CD4-positive, alpha-beta memory T cell (primary cell): Measurements from ENCODE around the gene TGFB2. TPM values are rescaled to one million over a fixed set of nuclear protein-coding genes. Genes with fewer than 3 reads are reported as not detected.

ENCODE experiments used
- CTCF ChIA-PET: fragments of 350-600 bp; sonication (Branson Sonifier 250); formaldehyde crosslinking; loops from one replicate; lab custom pipeline; 2021; ENCODE audit warnings: inconsistent platforms; ENCODE audit not compliant: partially characterized antibody; lab: Charles Lee
- POLR2A ChIA-PET: fragments of 350-600 bp; sonication (Branson Sonifier 250); formaldehyde crosslinking; loops from one replicate; lab custom pipeline; 2021; ENCODE audit not compliant: partially characterized antibody; lab: Charles Lee
- DNase-seq, 5 donors: peaks; one replicate each; pipeline versions ENCODE4 v3.0.0 to v3.0.0-alpha.2; 2020 to 2022; ENCODE audit warnings: mixed read lengths in 1 of 5
- H3K27ac ChIP-seq: one replicate; pipeline ENCODE4 v1.7.0; 2013; ENCODE audit warnings: low read depth, low read length
- H3K27me3 ChIP-seq: 2 replicates; pipeline ENCODE4 v1.7.0; 2013; ENCODE audit warnings: mild to moderate bottlenecking, low read length, moderate library complexity; ENCODE audit not compliant: insufficient read depth
- H3K36me3 ChIP-seq: 2 replicates; pipeline ENCODE4 v1.7.0; 2013; ENCODE audit warnings: mild to moderate bottlenecking, low read length, moderate library complexity; ENCODE audit not compliant: insufficient read depth
- H3K4me1 ChIP-seq: 2 replicates; pipeline ENCODE4 v1.7.0; 2013; ENCODE audit warnings: mild to moderate bottlenecking, low read length, moderate library complexity; ENCODE audit not compliant: insufficient read depth
- H3K4me3 ChIP-seq, 2 donors: one replicate each; pipeline ENCODE4 v1.7.0; 2013; ENCODE audit warnings: low read length in 2 of 2, mild to moderate bottlenecking in 1 of 2
- H3K9me3 ChIP-seq, 2 donors: one replicate each; pipeline ENCODE4 v1.7.0; 2013; ENCODE audit warnings: low read length in 2 of 2, control low read depth in 1 of 2; ENCODE audit not compliant: control insufficient read depth in 1 of 2
- H3K27ac Mint-ChIP-seq, 7 donors: one replicate each; pipeline ENCODE4 v1.8.0; 2020 to 2021; ENCODE audit warnings: mixed read lengths in 7 of 7, mild to moderate bottlenecking in 6 of 7, inconsistent platforms in 3 of 7, moderate library complexity in 3 of 7
- H3K27me3 Mint-ChIP-seq, 2 donors: one replicate each; pipeline ENCODE4 v1.8.0; 2020 to 2021; ENCODE audit warnings: mixed read lengths in 2 of 2
- H3K36me3 Mint-ChIP-seq, 2 donors: one replicate each; pipeline ENCODE4 v1.8.0; 2020 to 2021; ENCODE audit warnings: mixed read lengths in 2 of 2, inconsistent platforms in 1 of 2, mild to moderate bottlenecking in 1 of 2
- H3K4me1 Mint-ChIP-seq, 4 donors: one replicate each; pipeline ENCODE4 v1.8.0; 2020 to 2021; ENCODE audit warnings: mixed read lengths in 4 of 4, mild to moderate bottlenecking in 1 of 4
- H3K4me3 Mint-ChIP-seq, 8 donors: one replicate each; pipeline ENCODE4 v1.8.0; 2020 to 2021; ENCODE audit warnings: mixed read lengths in 8 of 8, mild to moderate bottlenecking in 7 of 8, moderate library complexity in 6 of 8, inconsistent platforms in 3 of 8
- H3K9me3 Mint-ChIP-seq, 8 donors: one replicate each; pipeline ENCODE4 v1.8.0; 2020 to 2021; ENCODE audit warnings: mixed read lengths in 8 of 8, mild to moderate bottlenecking in 5 of 8, inconsistent platforms in 3 of 8, moderate library complexity in 1 of 8
- intact Hi-C: fragments of 100-400 bp; cut with micrococcal nuclease; formaldehyde crosslinking; loops from one replicate; pipeline ENCODE4 v1.15.1; 2023
- polyA plus RNA-seq, 2 donors: library from polyadenylated mRNA; unstranded; fragments of 300-500 nt; fragmentation: Illumina TruSeq; gene quantifications; one replicate each; pipeline ENCODE4 v1.2.3, GENCODE V29; 2021
- total RNA-seq, 2 experiments: library from RNA; stranded (reverse); gene quantifications; one replicate each; pipeline ENCODE4 v1.2.3, GENCODE V29; 2021

TGFB2 gene
- total and polyA plus RNA-seq, 4 experiments from 2014 or later, result not detected

DNA sequence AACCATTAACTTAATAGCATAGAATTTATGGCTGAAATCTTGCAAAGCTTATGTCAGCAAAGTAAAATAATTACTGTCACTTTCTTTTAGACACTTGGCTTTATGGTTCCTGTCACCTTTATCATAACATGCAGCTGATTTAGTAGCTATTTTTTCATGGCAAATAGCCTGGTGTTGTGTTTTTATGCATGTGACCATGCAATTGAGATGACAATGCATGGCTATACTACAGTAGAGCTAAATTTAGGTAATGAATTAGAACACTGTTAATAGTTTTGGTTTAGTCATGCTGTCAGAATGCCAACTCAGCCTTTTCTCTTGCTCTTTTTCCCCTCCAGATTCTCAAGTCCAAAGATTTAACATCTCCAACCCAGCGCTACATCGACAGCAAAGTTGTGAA, 88.6 kb downstream of the TGFB2 start:
- Histone ChIP-seq H3K4me1 (no peaks in the 10 kb centered on the region), H3K27ac (no peak overlapping the region), H3K27me3 (no peaks in the 10 kb centered on the region), H3K4me3 (no peak overlapping the region), H3K36me3 (no peaks in the 10 kb centered on the region), H3K9me3 (no peaks in the 10 kb centered on the region)
- Mint-ChIP-seq H3K4me3 (no peak overlapping the region), H3K4me1 (no peaks in the 10 kb centered on the region), H3K27ac (no peak overlapping the region), H3K36me3 (no peaks in the 10 kb centered on the region), H3K27me3 (peaks cover 0 to 4% of the 10 kb centered on the region in 2 donors), H3K9me3 (peaks cover 0 to 3% (median 0%) of the 10 kb centered on the region in 8 donors)
- intact Hi-C loops, result no loop called here
- CTCF ChIA-PET, result no interaction called here
- no peak for DNase-seq
- POLR2A ChIA-PET, result no interaction called here

DNA sequence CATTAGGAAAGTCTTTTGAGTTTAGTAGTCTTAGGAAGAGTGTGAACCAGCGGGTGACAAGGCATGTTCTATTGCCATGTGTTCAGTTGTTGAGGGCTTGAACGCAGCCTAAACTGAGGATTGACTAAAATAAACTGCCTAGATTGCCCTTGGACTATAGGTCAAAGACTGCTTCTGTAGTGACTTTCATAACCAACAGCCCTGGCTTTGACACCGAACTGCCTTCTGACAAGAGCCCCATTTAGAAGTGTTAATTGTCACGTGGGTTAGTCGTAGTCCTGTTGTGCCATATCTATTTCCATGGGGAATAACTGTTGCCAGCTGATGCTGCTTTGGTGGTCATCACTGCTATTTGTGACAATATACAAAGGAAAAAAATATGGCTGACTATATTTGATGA, 90.4 kb downstream of the TGFB2 start:
- Histone ChIP-seq H3K27me3 (no peaks in the 10 kb centered on the region), H3K4me3 (no peak overlapping the region), H3K4me1 (no peaks in the 10 kb centered on the region), H3K27ac (no peak overlapping the region), H3K9me3 (no peaks in the 10 kb centered on the region), H3K36me3 (no peaks in the 10 kb centered on the region)
- H3K27ac Mint-ChIP-seq, result no peak overlapping the region
- intact Hi-C loops, result no loop called here
- peaks cover under 1 to 4% of the 10 kb centered on the region in 2 donors for H3K27me3 Mint-ChIP-seq
- H3K9me3 Mint-ChIP-seq, result peaks cover 0 to 3% (median 0%) of the 10 kb centered on the region in 8 donors
- no peak overlapping the region for H3K4me3 Mint-ChIP-seq
- DNase-seq, result no peak
- ChIA-PET CTCF (no interaction called here), POLR2A (no interaction called here)
- H3K4me1 Mint-ChIP-seq, result no peaks in the 10 kb centered on the region
- no peaks in the 10 kb centered on the region for H3K36me3 Mint-ChIP-seq

DNA sequence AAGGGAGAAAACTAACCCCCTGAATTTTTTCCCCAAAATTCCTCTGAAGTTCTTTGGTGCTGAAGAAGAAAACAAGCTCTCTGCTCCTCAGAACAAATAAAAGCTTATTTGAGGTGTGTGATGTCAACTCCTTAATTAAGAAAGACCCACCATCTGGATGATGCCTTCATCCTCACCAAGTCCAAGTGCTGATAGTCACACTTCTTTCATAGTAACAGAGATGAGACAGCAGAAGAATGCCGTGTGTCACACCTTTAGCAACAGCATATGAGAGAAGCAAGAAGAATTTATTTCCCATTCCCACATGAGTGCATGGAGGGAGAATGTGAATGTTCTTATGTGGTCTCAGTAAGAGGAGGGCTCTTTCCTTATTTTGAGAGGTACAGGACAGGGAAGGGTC, 91.2 kb downstream of the TGFB2 start:
- H3K27ac ChIP-seq, result no peak overlapping the region
- peaks cover 4% of the 10 kb centered on the region in 2 donors for H3K27me3 Mint-ChIP-seq
- ChIA-PET POLR2A (no interaction called here), CTCF (no interaction called here)
- no peaks in the 10 kb centered on the region for H3K27me3 ChIP-seq
- H3K4me1 Mint-ChIP-seq, result no peaks in the 10 kb centered on the region
- intact Hi-C loops, result no loop called here
- no peaks in the 10 kb centered on the region for H3K9me3 ChIP-seq
- H3K36me3 Mint-ChIP-seq, result no peaks in the 10 kb centered on the region
- H3K4me1 ChIP-seq, result no peaks in the 10 kb centered on the region
- H3K4me3 Mint-ChIP-seq, result no peak overlapping the region
- H3K9me3 Mint-ChIP-seq, result peaks cover 0 to 3% (median 0%) of the 10 kb centered on the region in 8 donors
- DNase-seq, result no peak
- no peak overlapping the region for H3K4me3 ChIP-seq
- H3K36me3 ChIP-seq, result no peaks in the 10 kb centered on the region
- no peak overlapping the region for H3K27ac Mint-ChIP-seq

DNA sequence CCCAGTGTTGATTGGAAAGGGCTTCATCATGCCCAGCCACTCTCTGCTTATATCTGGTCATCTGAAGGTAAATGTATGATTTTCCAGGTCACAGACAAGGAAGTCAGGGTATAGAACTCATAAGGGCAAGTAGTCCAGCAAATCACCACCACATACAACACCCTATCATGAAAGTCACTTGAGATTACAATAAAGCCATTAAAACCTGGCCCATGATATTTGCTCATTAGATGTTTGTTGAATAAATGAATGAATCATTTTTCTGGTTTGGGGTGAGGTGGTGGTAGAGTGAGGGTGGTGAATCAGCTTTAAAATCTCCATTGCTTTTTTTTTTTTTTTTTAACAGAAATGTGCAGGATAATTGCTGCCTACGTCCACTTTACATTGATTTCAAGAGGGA, 91.9 kb downstream of the TGFB2 start:
- no peaks in the 10 kb centered on the region for H3K27me3 ChIP-seq
- ChIA-PET CTCF (no interaction called here), POLR2A (interaction anchor here (0.6 kb wide), 1 partner anchor 34 kb away, joined by 3 read pairs; no protein-coding TSS in a partner anchor)
- Mint-ChIP-seq H3K36me3 (no peaks in the 10 kb centered on the region), H3K4me1 (no peaks in the 10 kb centered on the region), H3K27ac (no peak overlapping the region), H3K4me3 (no peak overlapping the region), H3K9me3 (peaks cover 0 to 3% (median 0%) of the 10 kb centered on the region in 8 donors), H3K27me3 (peaks cover 4% of the 10 kb centered on the region in 2 donors)
- H3K4me1 ChIP-seq, result no peaks in the 10 kb centered on the region
- no peak for DNase-seq
- H3K4me3 ChIP-seq, result no peak overlapping the region
- intact Hi-C loops, result no loop called here
- H3K9me3 ChIP-seq, result no peaks in the 10 kb centered on the region
- H3K27ac ChIP-seq, result no peak overlapping the region
- H3K36me3 ChIP-seq, result no peaks in the 10 kb centered on the region

DNA sequence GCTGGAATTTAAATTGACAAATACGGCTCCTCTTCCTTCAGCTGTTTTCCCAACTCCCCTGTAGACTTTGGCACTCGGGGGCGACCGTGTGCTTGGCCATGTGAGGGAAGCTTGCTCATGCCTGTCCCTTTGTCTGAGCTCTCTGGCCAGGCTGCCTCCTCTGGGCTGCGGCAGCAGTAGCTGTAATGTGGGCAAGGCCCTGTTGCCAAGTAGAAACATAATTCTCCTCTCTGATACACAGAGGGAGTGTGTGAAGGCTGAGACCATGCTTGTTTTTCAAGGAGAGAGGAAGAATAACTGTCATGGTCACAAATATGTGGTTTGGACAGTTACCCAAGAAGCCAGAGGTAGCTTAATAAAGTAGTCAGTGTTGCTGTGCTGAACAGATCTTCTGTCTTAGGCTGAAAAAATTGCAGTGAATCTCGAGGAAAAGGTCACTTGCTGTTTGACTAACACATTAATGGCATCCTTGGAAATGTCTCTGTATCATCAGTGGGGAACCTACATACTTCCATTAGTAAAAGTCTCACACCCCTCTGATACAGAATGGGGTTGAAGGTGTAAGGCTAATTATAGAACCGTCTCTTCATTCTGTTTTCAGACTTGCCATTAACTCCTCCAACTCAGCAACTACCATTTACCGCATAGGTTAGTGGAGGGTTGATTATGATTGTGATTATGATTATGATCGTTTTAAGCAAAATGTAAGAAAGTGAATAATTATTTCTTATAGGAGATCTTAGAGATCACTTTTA, 94.6 kb downstream of the TGFB2 start:
- H3K27ac ChIP-seq, result no peak overlapping the region
- H3K4me3 Mint-ChIP-seq, result no peak overlapping the region
- no peaks in the 10 kb centered on the region for H3K36me3 Mint-ChIP-seq
- DNase-seq, result no peak
- H3K4me3 ChIP-seq, result no peak overlapping the region
- peaks cover 0 to 4% of the 10 kb centered on the region in 2 donors for H3K27me3 Mint-ChIP-seq
- no peak overlapping the region for H3K27ac Mint-ChIP-seq
- H3K9me3 ChIP-seq, result no peaks in the 10 kb centered on the region
- CTCF ChIA-PET, result no interaction called here
- POLR2A ChIA-PET, result no interaction called here
- H3K27me3 ChIP-seq, result no peaks in the 10 kb centered on the region
- no peaks in the 10 kb centered on the region for H3K4me1 Mint-ChIP-seq
- intact Hi-C loops, result no loop called here
- no peaks in the 10 kb centered on the region for H3K4me1 ChIP-seq
- H3K9me3 Mint-ChIP-seq, result peaks cover 0 to 3% (median 0%) of the 10 kb centered on the region in 8 donors
- H3K36me3 ChIP-seq, result no peaks in the 10 kb centered on the region

DNA sequence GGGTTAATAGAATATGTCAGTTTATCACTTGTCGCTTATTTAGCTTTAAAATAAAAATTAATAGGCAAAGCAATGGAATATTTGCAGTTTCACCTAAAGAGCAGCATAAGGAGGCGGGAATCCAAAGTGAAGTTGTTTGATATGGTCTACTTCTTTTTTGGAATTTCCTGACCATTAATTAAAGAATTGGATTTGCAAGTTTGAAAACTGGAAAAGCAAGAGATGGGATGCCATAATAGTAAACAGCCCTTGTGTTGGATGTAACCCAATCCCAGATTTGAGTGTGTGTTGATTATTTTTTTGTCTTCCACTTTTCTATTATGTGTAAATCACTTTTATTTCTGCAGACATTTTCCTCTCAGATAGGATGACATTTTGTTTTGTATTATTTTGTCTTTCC, 98.1 kb downstream of the TGFB2 start:
- Mint-ChIP-seq H3K4me3 (no peak overlapping the region), H3K36me3 (no peaks in the 10 kb centered on the region), H3K27me3 (peaks cover 0 to 4% of the 10 kb centered on the region in 2 donors), H3K4me1 (no peaks in the 10 kb centered on the region), H3K9me3 (no peaks in the 10 kb centered on the region), H3K27ac (no peak overlapping the region)
- no peaks in the 10 kb centered on the region for H3K4me1 ChIP-seq
- H3K36me3 ChIP-seq, result no peaks in the 10 kb centered on the region
- ChIA-PET POLR2A (no interaction called here), CTCF (no interaction called here)
- no peaks in the 10 kb centered on the region for H3K9me3 ChIP-seq
- intact Hi-C loops, result no loop called here
- H3K27ac ChIP-seq, result no peak overlapping the region
- DNase-seq, result no peak
- H3K27me3 ChIP-seq, result no peaks in the 10 kb centered on the region
- no peak overlapping the region for H3K4me3 ChIP-seq

DNA sequence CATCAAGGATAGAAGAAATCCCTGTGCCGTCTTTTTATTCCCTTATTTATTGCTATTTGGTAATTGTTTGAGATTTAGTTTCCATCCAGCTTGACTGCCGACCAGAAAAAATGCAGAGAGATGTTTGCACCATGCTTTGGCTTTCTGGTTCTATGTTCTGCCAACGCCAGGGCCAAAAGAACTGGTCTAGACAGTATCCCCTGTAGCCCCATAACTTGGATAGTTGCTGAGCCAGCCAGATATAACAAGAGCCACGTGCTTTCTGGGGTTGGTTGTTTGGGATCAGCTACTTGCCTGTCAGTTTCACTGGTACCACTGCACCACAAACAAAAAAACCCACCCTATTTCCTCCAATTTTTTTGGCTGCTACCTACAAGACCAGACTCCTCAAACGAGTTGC, 99.0 kb downstream of the TGFB2 start:
- H3K4me3 ChIP-seq, result no peak overlapping the region
- no peaks in the 10 kb centered on the region for H3K4me1 ChIP-seq
- H3K9me3 ChIP-seq, result no peaks in the 10 kb centered on the region
- Mint-ChIP-seq H3K4me1 (no peaks in the 10 kb centered on the region), H3K9me3 (peaks cover 0 to 2% (median 0%) of the 10 kb centered on the region in 8 donors), H3K36me3 (no peaks in the 10 kb centered on the region), H3K27ac (no peak overlapping the region), H3K27me3 (peaks cover 0 to 4% of the 10 kb centered on the region in 2 donors), H3K4me3 (no peak overlapping the region)
- H3K36me3 ChIP-seq, result no peaks in the 10 kb centered on the region
- intact Hi-C loops, result no loop called here
- no peaks in the 10 kb centered on the region for H3K27me3 ChIP-seq
- no peak for DNase-seq
- ChIA-PET CTCF (no interaction called here), POLR2A (no interaction called here)
- no peak overlapping the region for H3K27ac ChIP-seq
